ENCODE measurements around the gene HAP1. TPM values are rescaled to one million over a fixed set of nuclear protein-coding genes. Genes with fewer than 3 reads are reported as not detected.
A peak's percentile ranks its signal among the peaks of the same experiment; 100 is the strongest.
"Not testable (repeated sequence)": the region's sequence is repeated elsewhere in the genome, so short reads cannot be mapped to it uniquely, and the experiment has no call there.

HAP1 gene
- total and polyA plus RNA-seq, 12 donors = 0.03 to 0.18 TPM; not detected in 10

DNA sequence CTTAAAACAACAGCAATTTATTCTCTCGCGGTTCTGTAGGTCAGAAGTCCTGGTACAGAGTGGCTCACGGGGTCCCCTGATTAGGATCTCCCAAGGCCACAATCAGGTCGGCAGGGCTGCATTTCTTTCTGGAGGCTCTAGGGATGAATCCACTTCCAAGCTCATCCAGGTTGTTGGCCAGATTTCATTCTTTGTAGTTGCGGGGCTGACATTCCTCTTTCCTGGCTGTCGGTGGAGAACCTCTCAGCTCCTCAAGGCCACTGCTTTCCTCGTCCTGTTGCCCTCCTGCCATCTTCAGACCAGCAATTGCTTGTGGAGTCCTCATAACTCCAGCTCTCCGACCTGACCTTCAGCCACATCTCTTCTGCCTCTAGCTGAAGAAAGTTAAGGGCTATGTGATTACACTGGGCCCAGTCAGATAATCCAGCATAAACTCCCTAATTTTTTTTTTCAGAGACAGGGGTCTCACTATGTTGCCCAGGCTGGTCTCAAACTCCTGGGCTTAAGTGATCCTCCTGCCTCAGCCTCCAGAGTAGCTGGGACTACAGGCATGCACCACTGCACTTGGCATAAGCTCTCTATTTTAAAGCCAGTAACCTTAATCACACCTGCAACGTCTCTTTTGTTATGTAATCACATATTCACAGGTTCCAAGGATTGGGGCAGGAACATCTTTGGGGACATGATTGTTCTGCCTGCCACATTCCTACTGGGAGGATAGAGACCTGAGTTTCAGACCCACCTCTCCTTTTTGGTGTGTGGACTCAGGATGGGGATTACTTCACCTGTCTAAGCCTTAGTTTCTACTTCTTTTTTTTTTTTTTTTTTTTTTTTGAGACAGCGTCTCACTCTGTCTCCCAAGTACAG is 26.4 kb downstream of the HAP1 start:
- DNase-seq (no peak), ATAC-seq (no peak)
- TF ChIP-seq CTCF (IDR thresholded peaks at IDR 0.05) = no peak
- H3K4me1 ChIP-seq = no peaks in the 10 kb centered on the region
- H3K27me3 ChIP-seq = peaks cover 0 to 14% (median 4%) of the 10 kb centered on the region in 7 donors
- intact Hi-C loops (cut with DNase I) = no loop called here
- WGBS, 2 donors = 72 to 77% methylated on average over 10 of the region's 10 CpGs
- no peaks in the 10 kb centered on the region for H3K9me3 ChIP-seq
- no peaks in the 10 kb centered on the region for H3K36me3 ChIP-seq
- no peak overlapping the region for H3K27ac ChIP-seq
- no peak overlapping the region for H3K4me3 ChIP-seq

DNA sequence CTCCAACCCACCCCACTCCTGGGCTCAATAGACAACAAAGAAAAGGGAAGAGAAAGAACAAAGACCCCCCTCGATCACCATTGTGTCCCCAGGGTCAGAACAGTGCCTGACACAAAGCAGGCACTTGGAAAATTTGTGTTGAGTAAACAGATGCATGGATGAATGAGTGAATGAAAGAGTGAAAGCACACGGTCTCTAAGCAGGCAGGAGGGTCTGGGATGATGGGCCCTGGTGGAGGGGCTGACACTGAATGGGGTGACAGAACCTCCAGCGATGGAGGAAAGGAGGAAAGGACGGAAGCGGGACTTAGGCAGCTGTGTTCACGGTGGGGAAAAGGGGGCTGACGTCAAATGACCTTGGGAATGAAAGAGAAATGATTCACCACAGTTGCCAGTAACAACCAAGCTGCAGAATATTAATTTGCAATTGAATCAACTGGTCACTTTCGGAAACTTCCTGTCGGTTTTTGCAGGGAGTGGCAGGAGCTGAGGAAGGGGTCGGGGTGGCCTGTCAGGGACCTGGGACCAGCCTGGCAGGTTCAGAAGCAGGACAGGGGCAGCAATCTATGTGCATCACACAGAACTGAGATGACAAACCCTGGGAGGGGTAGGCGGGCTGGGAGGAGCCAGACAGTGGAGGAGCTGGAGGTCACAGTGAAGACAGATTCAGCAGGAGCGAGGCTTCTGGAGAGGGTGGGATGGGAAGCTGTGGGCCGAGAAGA is 29.0 kb downstream of the HAP1 start:
- DNase-seq = no peak

DNA sequence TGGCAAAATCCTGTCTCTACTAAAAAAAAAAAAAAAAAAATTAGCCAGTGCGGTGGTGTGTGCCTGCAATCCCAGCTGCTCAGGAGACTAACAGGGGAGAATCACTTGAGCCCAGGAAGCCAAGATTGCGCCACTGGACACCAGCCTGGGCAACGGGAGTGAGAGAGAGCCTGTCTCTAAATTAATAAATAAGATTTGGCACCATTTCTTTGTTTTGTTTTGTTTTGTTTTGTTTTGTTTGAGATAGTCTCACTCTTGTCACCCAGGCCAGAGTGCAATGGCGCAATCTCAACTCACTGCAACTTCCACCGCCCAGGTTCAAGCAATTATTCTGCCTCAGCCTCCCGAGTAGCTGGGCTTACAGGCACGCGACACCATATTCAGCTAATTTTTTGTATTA is 31.7 kb downstream of the HAP1 start:
- Histone ChIP-seq H3K27ac (no peak overlapping the region), H3K9me3 (no peaks in the 10 kb centered on the region), H3K27me3 (no peaks in the 10 kb centered on the region), H3K36me3 (no peaks in the 10 kb centered on the region), H3K4me1 (peaks cover 0 to 5% (median 2%) of the 10 kb centered on the region in 9 donors), H3K4me3 (no peak overlapping the region)
- intact Hi-C loops (cut with DNase I) = no loop called here
- ATAC-seq (no peak), DNase-seq (no peak)
- 91 to 92% methylated on average over 8 of the region's 8 CpGs for WGBS, 2 donors
- TF ChIP-seq CTCF (IDR thresholded peaks at IDR 0.05) = no peak

More for the DNA sequence above, 29.0 kb downstream of the HAP1 start:
- no peaks in the 10 kb centered on the region for H3K27me3 ChIP-seq
- no peaks in the 10 kb centered on the region for H3K4me1 ChIP-seq
- no peaks in the 10 kb centered on the region for H3K36me3 ChIP-seq
- no peak overlapping the region for H3K27ac ChIP-seq
- 73% methylated on average over 13 of the region's 13 CpGs for WGBS, 2 donors
- no peaks in the 10 kb centered on the region for H3K9me3 ChIP-seq
- TF ChIP-seq CTCF (IDR thresholded peaks at IDR 0.05) = no peak
- no peak overlapping the region for H3K4me3 ChIP-seq
- ATAC-seq = peak in 1 of 8 donors; percentile 24
- intact Hi-C loops (cut with DNase I) = no loop called here

GRCh38 chr17:41700843-41701242 is 33.6 kb downstream of the HAP1 start:
- DNase-seq; ATAC-seq; H3K27ac ChIP-seq; H3K36me3 ChIP-seq; H3K4me3 ChIP-seq; H3K27me3 ChIP-seq; H3K9me3 ChIP-seq; intact Hi-C loops (cut with DNase I): not testable (repeated sequence)
- peaks cover 4 to 23% (median 20%) of the 10 kb centered on the region in 9 donors for H3K4me1 ChIP-seq
- WGBS, 2 donors = 88 to 95% methylated on average over 3 of the region's 3 CpGs

Data from heart right ventricle (tissue), 16 donors.